GM12873 (cell line): Measurements from ENCODE around the gene KIRREL3.

Experiments used
- CTCF ChIP-seq: IDR thresholded peaks from 2 replicates; pipeline ENCODE4 v1.5.1; 2012; ENCODE audit warnings: low read depth, mild to moderate bottlenecking, moderate library complexity, low read length, control low read depth; ENCODE audit not compliant: insufficient read depth; ENCODE audit errors: missing control alignments

The KIRREL3 gene

DNA sequence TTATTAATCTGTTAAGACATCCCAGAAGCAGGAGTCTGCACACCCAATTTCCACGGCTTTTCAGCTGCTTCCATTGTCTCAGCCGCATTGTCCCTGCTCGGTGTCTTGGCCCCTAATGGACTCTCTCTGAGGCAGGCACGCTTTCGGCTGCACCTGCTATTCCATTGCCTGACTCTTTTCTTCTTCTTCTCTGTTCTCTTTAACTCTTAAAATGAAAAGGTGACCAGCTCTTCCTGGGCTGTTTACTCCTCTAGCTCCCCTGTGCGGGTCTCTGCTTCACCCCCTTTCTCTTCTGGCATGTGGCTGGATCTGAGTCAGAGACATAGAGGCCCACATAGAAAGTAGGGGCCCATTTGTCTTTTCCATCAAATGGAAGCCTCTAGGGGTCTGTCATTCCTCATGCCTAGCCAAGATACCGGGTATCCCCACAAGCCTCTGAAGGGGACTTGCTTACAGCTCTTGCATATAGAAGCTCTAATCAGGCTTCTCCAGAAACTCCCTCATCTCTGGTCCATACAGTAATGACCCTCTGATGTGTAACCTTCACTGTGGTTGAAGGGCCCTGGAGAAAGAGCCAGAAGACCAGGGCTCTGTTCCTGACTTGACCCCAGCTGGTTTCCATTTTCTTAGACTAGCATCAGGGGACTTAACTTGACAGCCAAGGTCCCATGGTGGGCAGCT is 401.2 kb downstream of the KIRREL3 start:
- TF ChIP-seq CTCF = no peak

GRCh38 chr11:126598344-126599216 is 402.0 kb downstream of the KIRREL3 start:
- no peak for TF ChIP-seq CTCF

- TF ChIP-seq CTCF = no peak
These were observed 403.5 kb downstream of the KIRREL3 start for GRCh38 chr11:126597041-126597440.

- TF ChIP-seq CTCF = no peak
These were observed 404.1 kb downstream of the KIRREL3 start for GRCh38 chr11:126596474-126596873.

DNA sequence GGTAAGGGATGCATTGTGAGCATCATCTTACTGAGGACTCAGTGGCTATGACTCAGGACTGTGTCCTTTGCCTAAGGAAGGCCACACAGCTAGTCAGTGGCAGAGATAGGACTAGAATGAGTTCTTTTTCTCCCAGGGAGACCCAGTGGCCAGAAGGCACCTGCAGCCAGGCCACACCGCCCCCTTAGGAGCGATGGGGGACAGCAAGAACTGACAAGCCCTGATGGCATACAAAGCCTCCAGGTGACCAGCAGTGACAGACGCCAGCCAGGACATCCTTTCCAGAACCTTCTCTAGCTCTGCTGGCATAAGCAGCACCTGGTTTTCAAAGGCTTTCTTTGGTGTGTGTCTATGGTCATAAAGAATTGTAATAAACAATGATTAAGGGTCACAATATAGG is 405.0 kb downstream of the KIRREL3 start:
- TF ChIP-seq CTCF = no peak

- no peak for TF ChIP-seq CTCF
These were observed 405.6 kb downstream of the KIRREL3 start for GRCh38 chr11:126594921-126595367.
